ENCODE measurements around the gene PCSK4.

GRCh38 chr19:1525343-1525742 is 35.2 kb upstream of the PCSK4 start:
- TF ChIP-seq POLR2A (IDR thresholded peaks at IDR 0.05; ENCODE audit: low read depth, low read length), result no peak
- no peak for TF ChIP-seq POLR2AphosphoS5 (IDR thresholded peaks at IDR 0.05; ENCODE audit: low read depth, low read length)

All from GM12892 (cell line).